Measurements from ENCODE around the gene ANKRD44.
"Not testable (repeated sequence)": the region's sequence is repeated elsewhere in the genome, so short reads cannot be mapped to it uniquely, and the experiment has no call there.

Gene ANKRD44

GRCh38 chr2:197310271-197310985 lies at the start of gene ANKRD44:
Gene ANKRD44, minus strand, starts transcription at chr2:197310780. Its CDS starts 176 bp downstream, at chr2:197310604.
- Mint-ChIP-seq H3K4me1 (peaks cover 75% of the 10 kb centered on the region), H3K36me3 (no peaks in the 10 kb centered on the region), H3K27me3 (no peaks in the 10 kb centered on the region)

GRCh38 chr2:197359859-197360258 lies 49.3 kb upstream of the ANKRD44 start:
- H3K9me3 Mint-ChIP-seq, result no peaks in the 10 kb centered on the region
- H3K36me3 Mint-ChIP-seq, result no peaks in the 10 kb centered on the region
- H3K27ac Mint-ChIP-seq, result no peak overlapping the region
- H3K4me1 Mint-ChIP-seq, result peaks cover 34% of the 10 kb centered on the region
- H3K4me3 Mint-ChIP-seq, result no peak overlapping the region
- H3K27me3 Mint-ChIP-seq, result no peaks in the 10 kb centered on the region

More at GRCh38 chr2:197310271-197310985, at the start of gene ANKRD44:
- peak within 1 kb of the TSS; percentile 96 for H3K27ac Mint-ChIP-seq
- H3K4me3 Mint-ChIP-seq, result peak within 1 kb of the TSS; percentile 90
- H3K9me3 Mint-ChIP-seq, result no peaks in the 10 kb centered on the region

- H3K36me3 Mint-ChIP-seq, result no peaks in the 10 kb centered on the region
- no peaks in the 10 kb centered on the region for H3K27me3 Mint-ChIP-seq
- H3K9me3 Mint-ChIP-seq, result no peaks in the 10 kb centered on the region
- peak overlapping the region; percentile 78 for H3K27ac Mint-ChIP-seq
- peaks cover 31% of the 10 kb centered on the region for H3K4me1 Mint-ChIP-seq
- H3K4me3 Mint-ChIP-seq, result no peak overlapping the region
These were observed 48.4 kb upstream of the ANKRD44 start for GRCh38 chr2:197358931-197359330.

- Mint-ChIP-seq H3K4me1 (peaks cover 30% of the 10 kb centered on the region), H3K36me3 (no peaks in the 10 kb centered on the region), H3K9me3 (no peaks in the 10 kb centered on the region), H3K4me3 (no peak overlapping the region), H3K27me3 (no peaks in the 10 kb centered on the region), H3K27ac (no peak overlapping the region)
These were observed 47.4 kb upstream of the ANKRD44 start for GRCh38 chr2:197357986-197358385.

GRCh38 chr2:197356136-197356535 lies 45.6 kb upstream of the ANKRD44 start:
- Mint-ChIP-seq H3K4me1 (peaks cover 30% of the 10 kb centered on the region), H3K4me3 (no peak overlapping the region), H3K36me3 (no peaks in the 10 kb centered on the region), H3K27me3 (no peaks in the 10 kb centered on the region), H3K9me3 (no peaks in the 10 kb centered on the region), H3K27ac (peak overlapping the region; percentile 82)

GRCh38 chr2:197354169-197354558 lies 43.6 kb upstream of the ANKRD44 start:
- peaks cover 25% of the 10 kb centered on the region for H3K4me1 Mint-ChIP-seq
- H3K9me3 Mint-ChIP-seq, result no peaks in the 10 kb centered on the region
- no peaks in the 10 kb centered on the region for H3K36me3 Mint-ChIP-seq
- no peak overlapping the region for H3K4me3 Mint-ChIP-seq
- H3K27ac Mint-ChIP-seq, result no peak overlapping the region
- H3K27me3 Mint-ChIP-seq, result no peaks in the 10 kb centered on the region

GRCh38 chr2:197353393-197354168 lies 43.0 kb upstream of the ANKRD44 start:
- H3K4me3 Mint-ChIP-seq, result no peak overlapping the region
- no peaks in the 10 kb centered on the region for H3K27me3 Mint-ChIP-seq
- no peaks in the 10 kb centered on the region for H3K36me3 Mint-ChIP-seq
- H3K9me3 Mint-ChIP-seq, result no peaks in the 10 kb centered on the region
- H3K27ac Mint-ChIP-seq, result no peak overlapping the region
- H3K4me1 Mint-ChIP-seq, result peaks cover 19% of the 10 kb centered on the region

GRCh38 chr2:197349699-197350098 lies 39.1 kb upstream of the ANKRD44 start:
- H3K9me3 Mint-ChIP-seq, result no peaks in the 10 kb centered on the region
- no peak overlapping the region for H3K27ac Mint-ChIP-seq
- H3K4me3 Mint-ChIP-seq, result no peak overlapping the region
- H3K36me3 Mint-ChIP-seq, result no peaks in the 10 kb centered on the region
- peaks cover 13% of the 10 kb centered on the region for H3K4me1 Mint-ChIP-seq
- H3K27me3 Mint-ChIP-seq, result no peaks in the 10 kb centered on the region

- H3K36me3 Mint-ChIP-seq, result no peaks in the 10 kb centered on the region
- H3K4me3 Mint-ChIP-seq, result no peak overlapping the region
These were observed 38.3 kb upstream of the ANKRD44 start for GRCh38 chr2:197348721-197349360.

GRCh38 chr2:197345846-197346370 lies 35.3 kb upstream of the ANKRD44 start:
- H3K4me1 Mint-ChIP-seq, result peaks cover 16% of the 10 kb centered on the region
- no peak overlapping the region for H3K4me3 Mint-ChIP-seq
- no peaks in the 10 kb centered on the region for H3K36me3 Mint-ChIP-seq
- no peaks in the 10 kb centered on the region for H3K27me3 Mint-ChIP-seq
- no peaks in the 10 kb centered on the region for H3K9me3 Mint-ChIP-seq
- no peak overlapping the region for H3K27ac Mint-ChIP-seq

More at GRCh38 chr2:197348721-197349360, 38.3 kb upstream of the ANKRD44 start:
- Mint-ChIP-seq H3K27me3 (no peaks in the 10 kb centered on the region), H3K9me3 (no peaks in the 10 kb centered on the region), H3K4me1 (peaks cover 13% of the 10 kb centered on the region), H3K27ac (no peak overlapping the region)

GRCh38 chr2:197343968-197344367 lies 33.4 kb upstream of the ANKRD44 start:
- H3K4me3 Mint-ChIP-seq, H3K9me3 Mint-ChIP-seq, H3K27ac Mint-ChIP-seq, H3K27me3 Mint-ChIP-seq, H3K36me3 Mint-ChIP-seq: not testable (repeated sequence)
- H3K4me1 Mint-ChIP-seq, result peaks cover 27% of the 10 kb centered on the region

GRCh38 chr2:197340591-197340990 lies 30.0 kb upstream of the ANKRD44 start:
- Mint-ChIP-seq H3K4me3 (no peak overlapping the region), H3K9me3 (no peaks in the 10 kb centered on the region)

GRCh38 chr2:197339496-197340220 lies 29.1 kb upstream of the ANKRD44 start:
- Mint-ChIP-seq H3K9me3 (no peaks in the 10 kb centered on the region), H3K27me3 (no peaks in the 10 kb centered on the region), H3K36me3 (no peaks in the 10 kb centered on the region), H3K4me3 (no peak overlapping the region), H3K4me1 (peaks cover 21% of the 10 kb centered on the region), H3K27ac (no peak overlapping the region)

More at GRCh38 chr2:197340591-197340990, 30.0 kb upstream of the ANKRD44 start:
- Mint-ChIP-seq H3K4me1 (peaks cover 25% of the 10 kb centered on the region), H3K36me3 (no peaks in the 10 kb centered on the region), H3K27me3 (no peaks in the 10 kb centered on the region), H3K27ac (no peak overlapping the region)

GRCh38 chr2:197339016-197339415 lies 28.4 kb upstream of the ANKRD44 start:
- Mint-ChIP-seq H3K27me3 (no peaks in the 10 kb centered on the region), H3K4me3 (no peak overlapping the region), H3K27ac (no peak overlapping the region), H3K4me1 (peaks cover 26% of the 10 kb centered on the region), H3K9me3 (no peaks in the 10 kb centered on the region), H3K36me3 (no peaks in the 10 kb centered on the region)

GRCh38 chr2:197332641-197333040 lies 22.1 kb upstream of the ANKRD44 start:
- peaks cover 26% of the 10 kb centered on the region for H3K4me1 Mint-ChIP-seq
- H3K4me3 Mint-ChIP-seq, result no peak overlapping the region
- peaks cover 1% of the 10 kb centered on the region for H3K36me3 Mint-ChIP-seq
- no peaks in the 10 kb centered on the region for H3K9me3 Mint-ChIP-seq
- no peak overlapping the region for H3K27ac Mint-ChIP-seq
- H3K27me3 Mint-ChIP-seq, result no peaks in the 10 kb centered on the region

Data from activated naive CD4-positive, alpha-beta T cell treated with anti-CD3 and anti-CD28 coated beads, Interleukin-2, amount 50 U/mL, for 24 hours (primary cell).